HG02642 (cell line): Measurements from ENCODE around the gene CMSS1.

Source experiments
- ATAC-seq: cut with Tn5 transposase; IDR thresholded peaks from one replicate; pipeline ENCODE4 v1.9.1; 2021; ENCODE audit warnings: mild to moderate bottlenecking; ENCODE audit not compliant: unreplicated experiment, poor library complexity

The CMSS1 gene

DNA sequence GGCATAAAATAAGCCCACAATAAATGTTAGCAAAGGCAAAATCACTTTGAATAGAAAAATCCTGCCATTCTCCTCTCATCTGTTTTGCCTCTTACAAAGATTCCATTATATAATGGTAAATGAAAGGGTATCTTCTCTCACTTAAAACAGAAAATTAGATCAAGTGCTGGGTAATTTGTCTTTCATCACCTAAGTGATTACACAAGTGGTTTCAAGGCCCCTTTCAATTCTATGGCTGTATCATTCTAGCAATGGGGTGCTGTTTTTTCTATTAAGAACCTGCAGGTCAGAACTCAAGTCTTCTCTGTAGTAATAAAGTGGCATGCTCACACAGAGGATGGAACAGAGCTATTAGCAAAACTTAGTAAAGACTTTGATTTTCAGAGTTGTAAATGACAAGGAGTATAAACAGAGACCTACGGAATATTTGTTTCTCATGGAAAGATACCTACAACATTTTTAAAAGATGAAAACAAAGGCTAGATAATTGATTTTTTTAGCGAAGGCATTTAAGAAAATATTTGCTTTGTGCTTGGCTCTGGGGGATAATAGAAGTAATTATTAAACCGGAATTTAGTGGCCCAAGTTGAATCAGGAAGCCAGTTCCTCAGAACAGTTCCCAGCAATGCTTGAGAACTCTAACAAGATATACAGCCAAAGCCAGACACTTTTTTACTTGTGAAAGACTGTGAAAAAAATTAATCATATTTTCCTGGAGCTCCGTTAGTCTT lies 137.4 kb downstream of the CMSS1 start:
- ATAC-seq = no peak

- ATAC-seq = no peak
Measured at GRCh38 chr3:99955773-99956562, 138.3 kb downstream of the CMSS1 start.

DNA sequence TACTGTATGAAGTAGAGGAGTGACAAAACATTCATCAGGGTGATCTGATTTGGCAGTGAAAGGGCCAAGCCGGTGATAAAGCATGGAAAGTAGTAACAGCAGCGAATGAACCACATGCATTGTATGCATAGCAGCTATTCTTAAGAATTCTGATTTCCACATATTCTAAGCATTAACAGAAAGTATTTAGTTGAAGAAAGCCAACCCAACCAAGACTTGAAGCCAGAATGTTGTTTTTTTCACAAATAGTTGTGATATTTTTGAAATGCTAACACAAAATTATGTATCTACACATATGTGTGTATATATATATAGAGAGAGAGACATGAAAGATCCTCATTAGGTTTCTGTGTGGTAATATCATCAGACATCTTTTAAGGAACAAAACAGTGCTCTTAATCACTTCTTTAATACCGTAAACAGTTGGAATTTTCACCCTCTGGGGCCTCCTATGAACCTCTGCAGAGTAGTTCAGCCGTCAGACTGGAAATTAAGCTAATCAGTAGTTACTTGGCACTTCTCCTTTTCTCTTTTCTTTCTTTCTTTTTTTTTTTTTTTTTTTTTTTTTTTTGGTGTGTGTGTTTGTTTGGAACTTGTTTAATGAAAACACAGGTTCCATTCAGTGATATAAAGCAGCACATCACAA lies 139.6 kb downstream of the CMSS1 start:
- ATAC-seq = no peak

DNA sequence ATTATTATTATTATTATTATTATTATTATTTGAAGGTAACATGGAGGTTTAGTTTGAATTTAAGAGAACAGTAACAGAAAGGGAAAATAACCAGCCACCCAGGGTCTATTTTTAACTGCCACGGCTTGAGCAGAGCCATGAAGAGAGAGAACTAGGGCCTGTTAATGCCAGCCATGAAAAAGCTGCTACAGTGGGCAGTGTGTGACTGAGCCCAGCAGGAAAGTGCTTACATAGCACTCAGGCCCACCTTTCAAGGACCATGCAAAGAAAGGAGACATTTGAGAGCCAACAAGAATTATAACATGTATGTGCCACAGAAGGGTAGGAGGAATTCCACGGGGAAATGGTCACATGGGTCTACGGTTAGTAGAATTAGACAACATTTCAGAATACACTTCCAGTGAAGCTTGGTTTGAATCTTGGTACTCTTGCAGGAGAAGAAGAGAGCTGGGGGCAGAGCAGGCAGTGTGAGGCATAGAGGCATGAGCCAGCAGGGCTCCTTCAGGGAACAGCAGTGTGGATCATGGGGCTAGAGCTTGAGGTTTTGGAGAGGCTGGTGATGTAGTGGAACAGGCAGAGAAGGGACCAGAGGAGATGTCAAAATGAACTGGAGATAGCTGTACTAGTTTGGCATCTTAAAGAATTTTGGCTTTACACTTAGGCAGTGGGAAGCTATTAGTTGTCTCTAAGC lies 140.7 kb downstream of the CMSS1 start:
- ATAC-seq = no peak

- ATAC-seq = no peak
Measured at GRCh38 chr3:99960123-99960878, 142.6 kb downstream of the CMSS1 start.

- ATAC-seq = no peak
Measured at GRCh38 chr3:99960941-99961340, 143.3 kb downstream of the CMSS1 start.

GRCh38 chr3:99961756-99962515 lies 144.3 kb downstream of the CMSS1 start:
- no peak for ATAC-seq

GRCh38 chr3:99962703-99963102 lies 145.0 kb downstream of the CMSS1 start:
- no peak for ATAC-seq

DNA sequence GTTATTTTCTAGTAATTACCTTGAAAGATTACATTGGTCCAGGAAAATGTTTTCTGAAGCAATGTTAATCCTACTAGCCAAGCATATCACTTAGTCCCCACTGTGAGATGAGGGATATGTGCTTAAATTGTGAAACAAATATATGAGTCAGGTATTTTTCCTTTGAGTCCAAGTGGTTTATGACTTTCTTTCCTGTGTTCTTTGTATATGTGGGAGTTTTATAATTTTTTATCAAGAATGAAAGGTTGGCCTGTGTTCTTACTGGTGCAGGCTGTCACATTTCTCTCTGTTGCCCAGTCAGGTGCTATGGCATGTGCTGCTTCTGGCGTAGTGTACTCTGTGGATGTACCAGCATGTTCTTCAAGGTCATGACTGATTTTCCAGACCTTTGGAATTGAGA lies 147.4 kb downstream of the CMSS1 start:
- no peak for ATAC-seq

- ATAC-seq = no peak
Measured at GRCh38 chr3:99965681-99966408, 148.2 kb downstream of the CMSS1 start.

GRCh38 chr3:99966662-99967416 lies 149.2 kb downstream of the CMSS1 start:
- ATAC-seq = no peak

DNA sequence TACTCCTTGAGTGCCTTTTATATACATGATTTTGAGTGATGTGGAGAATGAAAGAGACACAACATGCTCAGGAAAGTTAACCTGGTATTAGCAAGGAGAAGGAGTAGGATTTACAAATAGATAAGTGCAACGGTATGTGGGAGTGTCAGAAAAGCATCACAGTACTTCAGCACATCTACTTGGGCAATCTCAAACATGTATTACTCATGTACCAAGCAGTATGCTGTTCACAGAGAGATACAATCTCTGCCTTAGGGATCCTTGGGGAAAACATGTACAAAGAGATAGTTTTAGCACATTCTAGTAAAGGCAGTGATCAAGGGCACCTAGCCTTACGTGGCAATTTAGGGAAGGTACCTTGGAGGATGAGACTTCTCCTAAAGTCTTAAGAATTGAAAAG lies 150.1 kb downstream of the CMSS1 start:
- ATAC-seq = no peak

DNA sequence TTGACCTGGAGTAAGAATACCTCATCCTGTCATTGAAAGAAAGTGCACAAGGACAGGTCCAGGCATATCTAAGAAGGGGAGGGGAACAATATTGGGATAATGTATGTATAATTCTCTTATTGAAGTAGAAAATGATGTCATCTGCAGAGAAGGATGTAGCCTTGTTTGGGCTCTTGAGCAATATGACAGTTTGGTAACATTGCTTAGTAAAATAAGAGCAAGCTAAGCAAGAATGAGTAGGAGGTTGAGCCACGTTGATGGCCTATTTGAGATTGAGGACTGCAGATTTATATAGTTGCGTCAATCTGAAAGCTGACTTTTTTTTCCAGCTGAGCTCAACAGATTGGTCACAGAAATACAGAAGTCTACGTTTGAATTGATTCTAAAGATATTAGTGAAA lies 151.5 kb downstream of the CMSS1 start:
- ATAC-seq = no peak

- ATAC-seq = peak; percentile 95
Measured at GRCh38 chr3:99970198-99970597, 152.5 kb downstream of the CMSS1 start.

DNA sequence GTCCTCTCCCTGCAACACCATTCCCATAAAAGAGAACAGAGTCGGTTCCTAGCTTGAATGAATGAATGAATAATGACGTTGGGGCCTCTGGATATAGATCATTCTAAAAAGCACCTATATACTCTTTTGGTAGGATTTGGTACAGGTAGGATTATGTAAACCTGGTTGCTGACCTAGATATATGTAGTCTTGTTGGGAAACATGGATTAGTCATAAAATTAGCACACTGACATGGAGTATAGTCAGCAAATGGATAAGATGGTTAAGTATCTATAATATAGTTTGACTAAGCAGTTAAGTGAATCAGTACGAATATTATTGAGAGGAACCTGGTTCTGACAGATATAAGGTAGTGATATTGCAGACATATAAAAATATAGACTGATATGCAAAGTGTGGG lies 154.1 kb downstream of the CMSS1 start:
- no peak for ATAC-seq

DNA sequence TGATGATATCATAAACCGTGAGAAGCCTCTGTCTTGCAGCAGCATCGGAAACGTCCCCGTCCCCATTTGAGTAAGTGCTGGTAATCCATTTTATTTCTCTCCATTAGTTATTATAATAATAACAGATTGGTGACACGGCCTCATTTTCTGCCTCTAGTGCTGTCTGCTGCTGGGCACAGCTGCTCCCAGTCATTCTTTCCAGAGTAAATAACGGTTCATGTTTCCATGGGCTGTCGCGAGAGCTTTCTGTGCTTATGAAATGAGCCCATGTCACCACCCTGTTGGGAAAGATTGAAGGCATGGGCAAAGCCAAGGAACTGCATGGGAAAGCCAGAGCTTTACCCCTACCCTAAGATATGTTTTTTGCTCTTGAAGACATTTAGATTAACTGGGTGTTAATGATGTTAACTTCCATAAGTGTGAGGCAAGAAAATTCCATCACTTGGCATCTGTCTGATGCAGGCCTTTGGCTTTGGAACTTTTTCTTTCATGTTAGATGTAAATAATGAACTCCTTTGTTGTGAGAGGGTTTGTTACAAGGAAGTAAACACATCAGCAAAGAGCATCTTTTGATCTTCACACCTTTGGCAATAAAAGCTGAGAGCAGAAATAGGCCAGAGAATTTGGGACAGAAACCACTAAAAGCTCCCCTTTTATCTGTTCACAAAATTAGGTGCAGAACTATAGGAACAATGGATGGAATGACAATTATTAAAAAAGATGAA lies 154.9 kb downstream of the CMSS1 start:
- no peak for ATAC-seq

DNA sequence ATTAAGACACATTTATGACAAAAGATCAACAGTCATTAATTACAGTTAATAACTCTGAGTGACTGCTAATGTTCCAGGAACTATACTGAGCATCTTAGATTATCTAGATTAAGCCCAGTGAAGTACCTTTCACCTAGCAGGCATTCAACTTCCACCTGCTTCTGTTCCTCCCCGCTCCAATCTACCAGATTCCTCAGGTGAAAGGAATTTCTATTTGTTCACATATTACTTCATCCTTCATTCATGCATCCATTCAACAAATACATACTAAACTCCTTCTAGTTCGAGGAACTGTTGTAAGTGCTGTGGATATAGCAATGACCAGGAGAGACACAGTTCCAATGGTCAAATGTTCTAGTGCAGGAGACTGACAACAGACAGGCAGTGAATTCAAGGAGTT lies 157.3 kb downstream of the CMSS1 start:
- ATAC-seq = no peak
